OCI-LY1 (cell line): Measurements from ENCODE around the gene GNA12.

Source experiments
- EZH2 ChIP-seq: fragments of 200-600 bp; sonication (generic), shearing (Covaris generic); IDR thresholded peaks from 2 replicates; pipeline ENCODE4 v1.8.0; 2017; ENCODE audit warnings: borderline replicate concordance, mixed run types, mild to moderate bottlenecking, antibody characterized with exemption, low read length, moderate library complexity, mixed read lengths
- TF ChIP-seq, protein P1 (sequence below): fragments of 200-600 bp; sonication (generic), shearing (Covaris generic); IDR thresholded peaks from 2 replicates; pipeline ENCODE4 v1.5.1; 2017; ENCODE audit warnings: mild to moderate bottlenecking, antibody characterized with exemption, low read length, moderate library complexity, mixed read lengths

DNA sequence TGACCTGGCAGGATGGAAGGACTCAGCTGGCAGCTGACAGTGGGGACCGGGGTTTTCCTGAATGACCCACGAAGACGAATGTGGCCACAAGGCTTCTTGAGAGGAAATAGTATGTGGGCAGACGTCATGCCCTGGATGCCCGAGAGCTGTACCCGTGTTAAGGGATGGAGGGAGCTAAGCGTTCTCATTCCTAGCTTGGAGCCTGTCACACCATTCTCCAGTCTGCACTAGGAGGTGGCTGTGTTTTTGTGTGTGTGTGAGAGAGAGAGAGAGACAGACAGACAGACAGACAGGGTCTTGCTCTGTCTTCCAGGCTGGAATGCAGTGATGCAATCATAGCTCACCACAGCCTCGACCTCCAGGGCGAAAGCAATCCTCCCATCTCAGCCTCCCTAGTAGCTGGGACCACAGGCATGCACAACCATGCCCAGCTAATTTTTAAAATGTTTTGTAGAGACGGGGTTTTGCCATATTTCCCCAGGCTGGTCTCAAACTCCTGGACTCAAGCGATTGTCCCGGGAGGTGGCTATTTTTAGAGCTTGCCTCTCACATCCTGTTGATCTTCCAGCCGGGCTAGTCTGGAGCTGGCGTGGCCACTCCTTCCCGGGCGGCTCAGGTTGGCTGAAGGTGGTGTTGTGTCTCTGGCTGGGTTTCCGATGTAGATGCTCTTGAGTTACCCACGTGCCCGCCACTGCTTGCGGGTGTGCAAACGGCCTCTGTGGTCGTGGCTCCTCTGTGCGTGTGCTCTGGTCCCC, 154.0 kb downstream of the GNA12 start:
- TF ChIP-seq, protein P1, sequence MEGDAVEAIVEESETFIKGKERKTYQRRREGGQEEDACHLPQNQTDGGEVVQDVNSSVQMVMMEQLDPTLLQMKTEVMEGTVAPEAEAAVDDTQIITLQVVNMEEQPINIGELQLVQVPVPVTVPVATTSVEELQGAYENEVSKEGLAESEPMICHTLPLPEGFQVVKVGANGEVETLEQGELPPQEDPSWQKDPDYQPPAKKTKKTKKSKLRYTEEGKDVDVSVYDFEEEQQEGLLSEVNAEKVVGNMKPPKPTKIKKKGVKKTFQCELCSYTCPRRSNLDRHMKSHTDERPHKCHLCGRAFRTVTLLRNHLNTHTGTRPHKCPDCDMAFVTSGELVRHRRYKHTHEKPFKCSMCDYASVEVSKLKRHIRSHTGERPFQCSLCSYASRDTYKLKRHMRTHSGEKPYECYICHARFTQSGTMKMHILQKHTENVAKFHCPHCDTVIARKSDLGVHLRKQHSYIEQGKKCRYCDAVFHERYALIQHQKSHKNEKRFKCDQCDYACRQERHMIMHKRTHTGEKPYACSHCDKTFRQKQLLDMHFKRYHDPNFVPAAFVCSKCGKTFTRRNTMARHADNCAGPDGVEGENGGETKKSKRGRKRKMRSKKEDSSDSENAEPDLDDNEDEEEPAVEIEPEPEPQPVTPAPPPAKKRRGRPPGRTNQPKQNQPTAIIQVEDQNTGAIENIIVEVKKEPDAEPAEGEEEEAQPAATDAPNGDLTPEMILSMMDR = no peak
- no peak for TF ChIP-seq EZH2
